Mucosa of rectum (tissue), 2 donors: ENCODE data around the gene CD96.
"Not testable (repeated sequence)": the region's sequence is repeated elsewhere in the genome, so short reads cannot be mapped to it uniquely, and the experiment has no call there.

Source experiments
- H3K27ac ChIP-seq, 2 donors: one replicate each; pipeline ENCODE4 v1.7.0; 2013; ENCODE audit warnings: inconsistent platforms in 2 of 2, low read depth in 2 of 2, low read length in 2 of 2
- H3K27me3 ChIP-seq, 2 donors: one replicate each; pipeline ENCODE4 v1.7.0; 2013; ENCODE audit warnings: low read length in 2 of 2; ENCODE audit not compliant: control insufficient read depth in 2 of 2, insufficient read depth in 2 of 2
- H3K36me3 ChIP-seq, 2 donors: one replicate each; pipeline ENCODE4 v1.7.0; 2013; ENCODE audit warnings: low read length in 2 of 2; ENCODE audit not compliant: control insufficient read depth in 2 of 2, insufficient read depth in 2 of 2
- H3K4me1 ChIP-seq, 2 donors: one replicate each; pipeline ENCODE4 v1.7.0; 2013; ENCODE audit warnings: low read length in 2 of 2, mild to moderate bottlenecking in 1 of 2; ENCODE audit not compliant: control insufficient read depth in 2 of 2, insufficient read depth in 2 of 2
- H3K4me3 ChIP-seq, 2 donors: one replicate each; pipeline ENCODE4 v1.7.0; 2013; ENCODE audit warnings: low read length in 2 of 2
- H3K9ac ChIP-seq, 2 donors: one replicate each; pipeline ENCODE4 v1.7.0; 2013; ENCODE audit warnings: low read length in 2 of 2, low read depth in 1 of 2, mild to moderate bottlenecking in 1 of 2
- H3K9me3 ChIP-seq, 2 donors: one replicate each; pipeline ENCODE4 v1.7.0; 2013; ENCODE audit warnings: low read length in 2 of 2; ENCODE audit not compliant: control insufficient read depth in 2 of 2
- donor health status: healthy.
- donor health status: Normal muscosa, but diverticular disease.

Gene CD96, protein sequence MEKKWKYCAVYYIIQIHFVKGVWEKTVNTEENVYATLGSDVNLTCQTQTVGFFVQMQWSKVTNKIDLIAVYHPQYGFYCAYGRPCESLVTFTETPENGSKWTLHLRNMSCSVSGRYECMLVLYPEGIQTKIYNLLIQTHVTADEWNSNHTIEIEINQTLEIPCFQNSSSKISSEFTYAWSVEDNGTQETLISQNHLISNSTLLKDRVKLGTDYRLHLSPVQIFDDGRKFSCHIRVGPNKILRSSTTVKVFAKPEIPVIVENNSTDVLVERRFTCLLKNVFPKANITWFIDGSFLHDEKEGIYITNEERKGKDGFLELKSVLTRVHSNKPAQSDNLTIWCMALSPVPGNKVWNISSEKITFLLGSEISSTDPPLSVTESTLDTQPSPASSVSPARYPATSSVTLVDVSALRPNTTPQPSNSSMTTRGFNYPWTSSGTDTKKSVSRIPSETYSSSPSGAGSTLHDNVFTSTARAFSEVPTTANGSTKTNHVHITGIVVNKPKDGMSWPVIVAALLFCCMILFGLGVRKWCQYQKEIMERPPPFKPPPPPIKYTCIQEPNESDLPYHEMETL

DNA sequence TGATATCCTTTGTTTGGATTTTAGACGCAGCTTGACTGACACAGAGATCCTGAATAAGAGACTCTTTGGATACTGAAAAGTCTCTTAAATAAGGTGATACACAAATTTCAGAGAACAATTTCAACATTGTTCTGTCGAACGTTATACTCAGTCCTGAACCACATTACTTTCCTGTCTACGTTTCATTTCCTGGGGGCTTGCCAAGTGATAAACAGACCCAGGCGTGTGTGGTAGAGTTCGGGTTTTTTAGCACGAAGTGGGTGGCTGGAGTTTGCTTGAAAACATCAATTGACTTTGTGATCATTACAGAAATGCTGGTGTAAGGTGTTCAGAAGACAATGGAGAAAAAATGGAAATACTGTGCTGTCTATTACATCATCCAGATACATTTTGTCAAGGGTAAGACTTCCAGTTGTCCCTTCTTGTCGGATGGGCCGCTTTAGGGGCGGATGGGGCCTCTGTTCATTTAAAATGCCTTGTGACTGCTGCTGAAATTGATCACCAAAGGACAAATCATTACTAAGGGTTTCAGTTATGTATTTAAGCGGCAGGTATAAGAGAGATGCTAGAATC, at the start of gene CD96:
Gene CD96, plus strand, starts transcription at position 287 of the 573 bp plus-strand sequence. Its CDS starts 52 bp downstream, at position 339.
- H3K36me3 ChIP-seq: no peaks in the 10 kb centered on the region
- H3K4me3 ChIP-seq: peak within 1 kb of the TSS in 1 of 2 donors; percentile 49
- no peaks in the 10 kb centered on the region for H3K27me3 ChIP-seq
- H3K4me1 ChIP-seq: peaks cover 3 to 4% of the 10 kb centered on the region in 2 donors
- H3K9me3 ChIP-seq: no peaks in the 10 kb centered on the region
- peak within 1 kb of the TSS; percentile 1 to 12 for H3K9ac ChIP-seq
- peak within 1 kb of the TSS; percentile 37 to 60 for H3K27ac ChIP-seq

DNA sequence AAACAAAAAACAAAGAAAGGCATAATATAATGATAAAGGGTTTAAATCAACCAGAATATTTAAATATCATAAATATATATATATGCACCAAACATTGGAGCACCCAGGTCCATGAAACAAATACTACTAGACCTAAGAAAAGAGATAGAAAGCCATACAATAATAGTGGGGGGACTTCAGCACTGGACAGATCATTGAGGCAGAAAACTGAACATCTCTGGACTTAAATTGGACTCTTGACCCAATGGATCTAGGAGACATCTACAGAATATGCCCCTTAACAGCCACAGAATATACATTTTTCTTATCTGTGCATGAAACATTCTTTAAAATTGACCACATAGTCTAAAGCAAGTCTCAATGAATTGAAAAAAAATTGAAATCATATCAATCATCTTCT, 48.7 kb upstream of the CD96 start:
- H3K4me3 ChIP-seq: no peak overlapping the region
- no peak overlapping the region for H3K27ac ChIP-seq
- H3K4me1 ChIP-seq: no peaks in the 10 kb centered on the region
- H3K9ac ChIP-seq: no peak overlapping the region
- no peaks in the 10 kb centered on the region for H3K36me3 ChIP-seq
- no peaks in the 10 kb centered on the region for H3K9me3 ChIP-seq
- no peaks in the 10 kb centered on the region for H3K27me3 ChIP-seq

DNA sequence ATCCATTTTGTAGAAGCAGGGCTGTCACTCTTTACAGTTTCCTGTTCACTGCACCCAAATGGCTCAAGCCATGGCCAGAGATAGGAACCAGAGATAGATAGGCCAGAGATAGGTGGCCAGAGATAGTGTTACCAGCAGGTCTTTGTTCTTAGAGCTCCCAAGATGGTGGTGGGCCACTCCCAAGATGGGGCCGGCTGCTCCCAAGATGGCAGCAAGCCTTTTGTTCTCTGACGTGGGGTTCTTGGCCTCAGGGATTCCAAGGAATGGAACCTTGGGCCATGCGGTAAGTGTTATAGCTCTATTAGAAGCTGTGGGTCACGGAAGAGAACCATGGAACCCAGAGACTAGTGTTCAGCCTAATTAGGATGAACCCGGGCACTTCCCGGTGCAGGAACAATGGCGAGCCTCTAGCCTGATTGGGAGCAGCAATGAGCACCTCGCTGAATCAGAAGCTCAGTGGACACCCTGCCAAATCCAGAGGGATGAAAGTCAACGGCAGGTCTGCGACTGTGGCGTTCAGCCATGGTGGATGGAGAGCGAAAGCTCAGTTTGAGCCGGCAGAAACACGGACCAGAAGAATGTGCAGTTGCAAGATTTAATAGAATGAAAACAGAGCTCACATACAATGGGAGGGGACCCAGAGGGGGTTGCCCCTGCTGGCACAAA, 45.0 kb upstream of the CD96 start:
- no peaks in the 10 kb centered on the region for H3K27me3 ChIP-seq
- H3K4me1 ChIP-seq: no peaks in the 10 kb centered on the region
- no peak overlapping the region for H3K27ac ChIP-seq
- H3K4me3 ChIP-seq: no peak overlapping the region
- H3K36me3 ChIP-seq: no peaks in the 10 kb centered on the region
- H3K9ac ChIP-seq: no peak overlapping the region
- no peaks in the 10 kb centered on the region for H3K9me3 ChIP-seq

DNA sequence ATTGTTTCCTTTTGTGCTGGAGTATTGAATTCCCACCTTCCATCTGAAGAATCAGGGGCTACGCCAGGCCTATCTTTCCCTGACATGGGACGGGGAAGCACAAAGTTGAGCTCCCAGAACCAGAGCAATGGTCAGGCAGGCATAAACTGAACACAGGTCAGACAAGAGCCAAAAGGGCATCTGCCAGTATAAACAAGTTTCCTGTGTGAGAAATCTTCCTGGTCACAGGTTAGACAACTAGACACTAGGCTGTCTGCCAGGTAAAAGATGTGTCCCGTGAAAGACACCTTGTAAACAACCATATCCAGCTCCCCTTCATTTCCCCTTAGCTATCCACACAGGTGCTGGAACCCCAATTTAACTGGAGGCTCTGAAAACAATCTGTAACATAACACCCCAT, 44.0 kb upstream of the CD96 start:
- H3K4me3 ChIP-seq: no peak overlapping the region
- H3K27ac ChIP-seq: no peak overlapping the region
- H3K9me3 ChIP-seq: no peaks in the 10 kb centered on the region
- H3K27me3 ChIP-seq: no peaks in the 10 kb centered on the region
- H3K4me1 ChIP-seq: no peaks in the 10 kb centered on the region
- H3K36me3 ChIP-seq: no peaks in the 10 kb centered on the region
- H3K9ac ChIP-seq: no peak overlapping the region

DNA sequence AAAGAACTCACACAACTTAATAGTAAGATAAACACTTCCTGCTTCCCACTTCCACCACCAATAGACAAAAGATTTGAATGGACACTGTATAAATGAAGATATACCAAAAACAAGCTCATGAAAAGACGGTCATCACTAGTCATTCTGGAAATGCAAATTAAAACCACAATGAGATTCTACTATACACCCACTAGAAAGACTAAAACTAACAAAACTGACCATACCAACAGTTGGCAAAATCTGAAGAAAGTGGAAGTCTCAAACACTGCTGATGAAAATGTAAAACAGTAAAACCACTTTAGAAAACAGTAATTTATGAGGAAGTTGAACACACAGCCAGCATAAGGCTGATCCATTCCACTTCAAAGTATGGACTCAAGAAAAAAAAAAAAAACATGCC, 35.6 kb upstream of the CD96 start:
- Histone ChIP-seq H3K27me3 (no peaks in the 10 kb centered on the region), H3K4me3 (no peak overlapping the region), H3K4me1 (no peaks in the 10 kb centered on the region), H3K27ac (no peak overlapping the region), H3K9ac (no peak overlapping the region), H3K36me3 (no peaks in the 10 kb centered on the region), H3K9me3 (no peaks in the 10 kb centered on the region)

DNA sequence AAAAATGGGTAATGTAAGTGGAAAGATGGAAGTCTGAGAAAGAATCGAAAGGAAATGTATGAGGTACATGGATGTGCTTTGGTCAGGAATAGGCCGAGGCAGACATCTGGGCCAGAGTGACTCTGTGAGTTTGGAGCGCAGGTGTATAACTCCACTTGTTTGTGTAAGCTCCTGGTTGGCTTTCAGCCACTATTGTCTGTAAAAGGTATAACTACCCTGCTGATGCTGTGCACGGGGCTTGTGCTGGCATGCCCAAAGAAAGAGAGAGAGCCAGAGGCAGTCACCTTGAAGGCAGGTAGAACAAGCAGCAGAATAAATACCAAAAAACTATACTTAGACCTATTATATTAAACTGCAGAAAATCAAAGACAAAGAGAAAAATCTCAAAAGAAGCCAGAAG, 32.7 kb upstream of the CD96 start:
- H3K9ac ChIP-seq: no peak overlapping the region
- no peak overlapping the region for H3K27ac ChIP-seq
- H3K36me3 ChIP-seq: no peaks in the 10 kb centered on the region
- H3K4me3 ChIP-seq: no peak overlapping the region
- no peaks in the 10 kb centered on the region for H3K27me3 ChIP-seq
- H3K4me1 ChIP-seq: no peaks in the 10 kb centered on the region
- no peaks in the 10 kb centered on the region for H3K9me3 ChIP-seq

DNA sequence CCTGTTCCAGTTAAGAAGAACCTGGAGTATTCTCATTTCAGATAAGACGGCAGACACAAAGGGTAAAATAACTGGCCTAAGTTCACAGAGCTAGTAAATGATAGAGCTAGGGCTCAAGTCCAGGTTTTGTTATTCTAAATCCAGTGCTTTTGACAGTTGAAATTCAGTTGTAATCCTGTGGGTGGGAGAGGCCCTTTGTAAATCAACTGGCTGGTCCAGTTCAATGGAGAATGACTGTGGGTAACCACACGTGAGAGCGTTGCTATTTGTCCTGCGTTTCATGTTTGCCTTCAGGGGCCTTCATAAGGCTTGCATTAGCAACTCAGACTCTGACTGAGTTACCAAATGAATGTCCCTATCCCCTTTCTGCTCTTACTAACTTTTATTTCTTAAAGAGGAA, 24.2 kb upstream of the CD96 start:
- no peak overlapping the region for H3K9ac ChIP-seq
- no peak overlapping the region for H3K27ac ChIP-seq
- no peaks in the 10 kb centered on the region for H3K4me1 ChIP-seq
- H3K36me3 ChIP-seq: no peaks in the 10 kb centered on the region
- H3K27me3 ChIP-seq: no peaks in the 10 kb centered on the region
- no peak overlapping the region for H3K4me3 ChIP-seq
- H3K9me3 ChIP-seq: no peaks in the 10 kb centered on the region

DNA sequence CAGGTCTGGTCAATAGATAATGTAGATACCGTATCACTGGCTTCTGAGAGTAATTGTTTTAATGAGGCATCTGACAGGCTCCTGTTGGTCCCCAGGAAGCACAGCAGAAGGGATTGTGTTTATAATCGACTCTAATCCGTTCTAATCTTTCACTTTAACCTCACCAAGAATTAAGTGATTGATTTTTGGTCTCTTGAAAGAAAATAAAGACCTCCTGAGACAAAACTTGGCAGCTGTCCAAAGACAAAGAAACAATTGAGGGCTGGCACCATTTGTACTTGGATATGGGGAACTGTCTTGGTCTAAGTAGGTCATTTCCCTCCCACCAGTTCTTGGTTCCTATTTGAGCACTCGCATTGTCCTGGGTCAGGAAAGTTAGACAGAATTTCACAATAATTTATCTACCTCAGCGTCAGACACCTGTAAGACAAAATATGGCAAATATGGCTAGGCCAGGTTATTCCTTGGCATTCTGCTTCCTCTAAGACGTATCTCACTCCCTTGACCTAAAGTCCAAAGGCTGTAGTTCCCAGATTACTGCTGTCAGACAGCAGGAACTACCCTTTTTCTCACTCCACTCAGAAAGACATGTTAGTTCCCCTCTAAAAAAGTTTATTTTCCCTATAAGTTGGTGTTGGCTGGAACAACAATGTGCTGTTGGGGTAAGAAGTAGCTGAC, 22.7 kb upstream of the CD96 start:
- H3K9me3 ChIP-seq: no peaks in the 10 kb centered on the region
- H3K36me3 ChIP-seq: no peaks in the 10 kb centered on the region
- H3K27ac ChIP-seq: no peak overlapping the region
- no peak overlapping the region for H3K4me3 ChIP-seq
- H3K27me3 ChIP-seq: no peaks in the 10 kb centered on the region
- no peaks in the 10 kb centered on the region for H3K4me1 ChIP-seq
- no peak overlapping the region for H3K9ac ChIP-seq

DNA sequence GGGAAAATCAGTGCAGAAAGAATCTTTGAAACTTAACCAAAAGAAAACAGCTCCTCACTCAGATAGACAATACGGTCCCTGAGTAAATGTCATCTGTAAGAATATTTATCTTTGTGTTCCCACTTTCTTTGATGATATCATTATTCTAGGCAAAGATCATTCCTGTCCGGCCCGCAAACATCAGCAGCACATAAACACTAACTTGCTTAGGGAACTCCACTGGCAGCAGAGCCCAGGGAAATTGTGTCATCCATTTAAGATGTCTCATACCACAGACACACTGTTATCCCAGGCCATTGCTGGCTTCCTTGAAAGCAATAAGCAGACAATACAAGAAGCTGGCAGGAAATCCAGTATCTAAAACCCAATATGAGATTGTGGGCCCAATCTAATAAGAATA, 20.1 kb upstream of the CD96 start:
- Histone ChIP-seq H3K4me1 (no peaks in the 10 kb centered on the region), H3K27ac (no peak overlapping the region), H3K9ac (no peak overlapping the region), H3K9me3 (no peaks in the 10 kb centered on the region), H3K36me3 (no peaks in the 10 kb centered on the region), H3K4me3 (no peak overlapping the region), H3K27me3 (no peaks in the 10 kb centered on the region)

DNA sequence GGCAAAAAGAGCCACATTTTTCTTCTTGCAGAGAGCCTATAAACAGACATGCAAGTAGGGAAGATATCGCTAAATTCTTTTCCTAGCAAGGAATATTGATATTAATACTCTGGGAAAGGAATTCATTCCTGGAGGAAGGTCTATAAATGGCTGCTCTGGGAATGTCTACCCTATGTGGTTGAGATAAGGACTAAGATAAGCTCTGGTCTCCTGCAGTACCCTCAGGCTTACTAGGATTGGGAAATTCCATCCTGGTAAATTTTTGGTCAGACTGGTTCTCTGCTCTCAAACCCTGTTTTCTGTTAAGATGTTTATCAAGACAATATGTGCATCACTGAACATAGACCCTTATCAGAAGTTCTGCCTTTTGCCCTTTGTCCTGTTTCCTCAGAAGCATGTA, 17.5 kb upstream of the CD96 start:
- not testable (repeated sequence) for H3K9me3 ChIP-seq, H3K27ac ChIP-seq, H3K4me3 ChIP-seq, H3K27me3 ChIP-seq, H3K9ac ChIP-seq, H3K36me3 ChIP-seq, H3K4me1 ChIP-seq
